Fibroblast of skin of right biceps (primary cell): Measurements from ENCODE around the gene UBC.
"Not testable (repeated sequence)": the region's sequence is repeated elsewhere in the genome, so short reads cannot be mapped to it uniquely, and the experiment has no call there.

Source experiments
- DNase-seq: peaks from one replicate; pipeline ENCODE4 v3.0.0-alpha.2; 2013

Gene UBC

DNA sequence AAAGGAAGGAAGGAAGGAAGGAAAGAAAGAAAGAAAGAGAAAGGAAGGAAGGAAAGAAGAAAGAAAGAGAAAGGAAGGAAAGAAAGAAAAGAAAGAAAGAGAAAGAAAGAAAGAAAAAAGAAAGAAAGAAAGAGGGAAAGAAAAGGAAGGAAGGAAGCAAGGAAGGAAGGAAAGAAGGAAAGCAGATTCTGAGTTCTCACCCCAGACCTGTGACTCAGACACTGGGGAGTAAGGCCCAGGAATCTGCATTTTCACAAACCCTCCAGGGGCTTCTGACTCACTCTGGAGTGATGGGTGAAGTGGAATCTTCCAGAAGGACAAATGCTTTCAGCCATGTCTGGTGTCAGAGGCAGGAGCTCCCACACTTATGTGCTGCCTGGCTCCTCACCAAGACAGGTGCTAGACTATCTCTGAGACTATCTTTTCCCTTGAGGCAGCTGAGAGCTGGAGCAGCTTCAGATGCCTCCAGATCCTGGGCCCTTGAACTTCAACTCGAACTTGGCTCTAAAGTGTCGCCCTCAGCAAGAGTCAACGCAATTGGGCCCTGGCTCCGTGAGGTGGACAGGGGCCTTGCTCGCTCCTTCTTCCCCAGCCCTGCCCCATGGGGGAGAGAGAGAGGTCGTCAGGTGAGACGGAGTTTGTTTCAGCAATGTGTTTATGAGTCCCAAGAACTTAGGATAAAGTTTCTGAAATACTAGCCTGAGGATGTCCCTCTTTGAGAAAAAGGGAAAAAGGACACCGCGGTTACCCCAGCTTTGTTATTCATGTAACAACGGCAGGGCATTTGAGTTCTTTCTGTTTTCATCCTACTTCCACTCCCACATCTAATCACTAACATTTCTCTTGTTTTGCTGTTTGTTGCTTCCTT, 31.0 kb downstream of the UBC start:
- DNase-seq: no peak

DNA sequence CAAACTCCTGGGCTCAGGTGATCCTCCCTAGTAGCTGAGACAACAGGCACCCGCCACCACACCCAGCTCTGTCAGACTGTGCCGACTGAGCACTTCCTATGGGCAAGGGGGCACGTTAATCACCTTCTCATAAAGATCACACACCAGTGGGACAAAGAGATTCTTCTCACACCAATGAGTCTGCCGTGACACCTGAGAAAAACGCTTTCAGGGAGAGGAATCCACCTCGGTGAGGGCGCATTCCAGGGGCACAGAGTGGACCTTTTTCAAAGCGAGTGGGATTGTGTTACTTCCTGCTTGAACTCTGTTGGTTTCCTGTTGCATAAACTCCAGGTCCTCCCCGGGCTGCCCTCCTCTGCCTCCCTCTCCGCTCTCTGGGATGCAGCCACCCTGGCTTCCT, 33.3 kb downstream of the UBC start:
- DNase-seq: no peak

DNA sequence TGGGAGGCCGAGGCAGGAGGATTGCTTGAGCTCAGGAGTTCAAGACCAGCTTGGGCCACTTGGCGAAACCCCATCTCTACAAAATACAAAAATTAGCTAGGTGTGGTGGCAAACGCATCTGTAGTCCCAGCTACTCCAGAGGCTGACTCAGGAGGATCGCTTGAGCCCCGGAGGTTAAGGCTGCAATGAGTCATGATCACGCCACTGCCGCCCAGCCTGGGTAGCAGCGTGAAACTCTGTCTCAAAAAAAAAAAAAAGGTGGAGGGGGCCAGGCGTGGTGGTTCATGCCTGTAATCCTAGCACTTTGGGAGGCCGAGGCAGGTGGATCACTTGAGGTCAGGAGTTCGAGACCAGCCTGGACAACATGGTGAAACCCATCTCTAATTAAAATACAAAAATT, 34.1 kb downstream of the UBC start:
- not testable (repeated sequence) for DNase-seq

DNA sequence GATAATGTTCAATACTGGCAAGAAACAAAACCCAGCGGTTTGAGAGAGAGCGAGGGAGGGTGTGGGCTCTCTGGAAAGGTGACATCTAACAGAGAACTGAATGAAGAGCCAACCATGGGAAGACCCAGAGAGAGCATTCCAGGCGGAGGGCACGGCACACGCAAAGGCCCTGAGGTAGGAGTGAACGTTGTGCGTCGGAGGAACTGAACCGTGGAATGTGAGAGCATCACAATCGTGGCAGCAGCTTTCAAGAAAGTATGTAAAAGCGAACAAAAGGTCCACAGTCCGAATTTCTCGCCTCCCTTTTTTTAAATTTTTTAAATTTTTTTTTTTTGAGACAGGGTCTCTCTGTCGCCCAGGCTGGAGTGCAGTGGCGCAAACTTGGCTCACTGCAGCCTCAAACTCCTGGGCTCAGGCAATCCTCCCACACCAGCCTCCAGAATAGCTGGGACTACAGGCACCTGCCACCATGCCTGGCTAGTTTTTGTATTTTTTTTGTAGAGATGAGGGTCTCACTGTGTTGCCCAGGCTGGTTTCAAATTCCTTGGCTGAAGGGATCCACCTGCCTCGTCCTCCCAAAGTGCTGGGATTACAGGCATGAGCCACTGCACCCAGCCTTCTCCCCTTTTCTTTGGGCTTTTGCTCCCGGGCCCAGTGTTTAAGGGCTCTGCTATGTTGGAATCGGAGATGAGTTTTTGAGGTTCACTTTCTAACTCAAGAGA, 35.5 kb downstream of the UBC start:
- no peak for DNase-seq

DNA sequence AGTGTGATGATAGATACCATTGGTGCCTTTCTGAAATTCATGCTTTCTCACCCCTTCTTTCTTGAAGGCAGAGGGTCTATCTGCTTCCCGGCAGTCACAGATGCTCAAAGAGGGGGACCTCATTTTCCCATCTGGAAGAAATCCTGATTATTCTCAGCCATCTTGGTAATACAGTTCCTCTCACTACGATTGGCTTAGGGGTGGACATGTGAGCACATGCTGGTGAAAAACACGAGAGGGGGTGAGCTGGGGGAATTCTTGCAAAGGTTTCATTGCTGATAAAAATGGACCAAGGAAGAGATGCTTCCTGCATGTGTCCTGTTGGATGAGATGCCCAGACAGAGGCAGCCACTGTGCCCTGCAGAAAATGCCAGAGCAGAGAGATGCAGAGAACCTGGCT, 37.0 kb downstream of the UBC start:
- no peak for DNase-seq

DNA sequence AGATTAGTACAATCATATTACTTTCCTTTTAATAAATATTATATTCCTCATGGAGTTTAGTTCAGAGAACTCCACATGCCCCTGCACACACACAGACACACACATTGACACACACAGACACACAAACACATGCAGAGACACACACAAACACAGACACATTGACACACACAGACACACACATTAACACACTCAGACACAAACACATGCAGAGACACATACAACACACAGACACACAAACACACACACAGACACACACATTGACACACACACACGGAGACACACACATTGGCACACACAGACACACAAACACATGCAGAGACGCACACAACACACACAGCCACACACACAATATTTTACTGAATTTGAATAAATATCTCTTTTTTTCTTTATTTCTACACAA, 38.3 kb downstream of the UBC start:
- no peak for DNase-seq

DNA sequence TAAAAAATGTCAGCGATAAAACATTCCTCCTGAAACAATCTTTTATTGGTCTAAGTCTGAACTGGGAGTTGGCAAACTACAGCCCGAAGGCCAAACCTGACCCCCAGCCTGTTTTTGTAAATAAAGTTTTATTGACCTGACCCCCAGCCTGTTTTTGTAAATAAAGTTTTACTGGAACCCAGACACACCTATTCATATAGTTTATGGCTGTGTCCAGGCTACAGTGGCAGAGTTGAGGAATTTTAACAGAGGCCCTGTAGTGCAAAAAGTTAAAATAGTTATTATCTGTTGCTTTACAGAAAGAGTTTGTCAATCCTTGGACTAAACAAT, 38.7 kb downstream of the UBC start:
- DNase-seq: no peak

DNA sequence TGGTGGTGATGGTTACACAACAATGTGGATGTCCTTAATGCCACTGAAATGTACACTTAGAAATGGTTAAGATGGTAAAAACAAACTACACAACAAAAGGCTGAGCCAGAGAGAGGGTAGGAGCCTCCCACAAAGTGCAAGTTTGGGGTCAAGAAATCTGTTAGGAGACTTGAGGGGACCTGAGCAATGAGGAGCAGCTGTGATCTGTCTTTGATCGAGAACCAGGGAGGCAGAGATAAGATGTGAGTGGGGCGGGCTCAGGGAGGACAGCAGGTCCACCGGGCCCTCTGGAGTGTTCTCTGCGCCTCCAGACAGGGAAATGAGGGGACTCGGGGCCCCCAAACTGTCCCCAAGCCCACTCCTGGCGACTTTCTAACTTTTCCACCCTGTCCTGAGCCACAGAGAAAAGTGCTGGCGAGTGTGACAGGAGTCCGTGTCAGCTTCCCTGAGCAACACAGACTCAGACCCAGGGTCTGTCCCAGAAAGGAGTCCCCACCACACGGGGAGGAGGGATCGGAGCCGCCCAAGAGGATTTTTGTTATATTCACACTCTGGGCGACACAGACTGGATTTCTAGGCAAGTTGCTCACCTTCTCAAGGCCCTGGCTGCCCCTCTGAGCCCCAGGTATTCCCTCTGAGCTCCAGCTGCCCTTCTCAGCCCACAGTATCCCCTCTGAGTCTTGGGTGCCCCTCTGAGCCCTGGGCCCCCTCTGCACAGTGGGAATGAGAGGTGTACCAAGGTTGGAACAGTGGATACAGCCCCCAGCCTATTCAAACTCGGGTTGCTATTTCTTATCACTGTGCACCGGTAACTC, 39.3 kb downstream of the UBC start:
- no peak for DNase-seq

DNA sequence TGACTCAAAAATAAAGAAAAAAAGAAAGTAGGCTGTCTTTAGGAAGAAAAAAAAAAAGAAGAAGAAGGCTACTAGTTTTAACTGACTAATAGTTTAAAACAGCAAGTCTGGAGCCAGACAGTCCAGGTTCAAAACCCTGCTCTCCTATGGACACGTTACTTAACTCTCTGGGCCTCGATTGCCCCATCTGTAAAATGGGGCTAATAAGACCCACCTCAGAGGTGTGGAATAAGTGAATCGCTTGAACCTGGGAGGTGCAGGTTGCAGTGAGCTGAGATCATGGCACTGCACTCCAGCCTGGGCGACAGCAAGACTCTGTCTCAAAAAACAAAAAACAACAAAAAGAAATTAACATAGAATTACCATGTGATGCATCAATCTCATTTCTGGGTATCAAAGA, 40.3 kb downstream of the UBC start:
- DNase-seq: no peak

DNA sequence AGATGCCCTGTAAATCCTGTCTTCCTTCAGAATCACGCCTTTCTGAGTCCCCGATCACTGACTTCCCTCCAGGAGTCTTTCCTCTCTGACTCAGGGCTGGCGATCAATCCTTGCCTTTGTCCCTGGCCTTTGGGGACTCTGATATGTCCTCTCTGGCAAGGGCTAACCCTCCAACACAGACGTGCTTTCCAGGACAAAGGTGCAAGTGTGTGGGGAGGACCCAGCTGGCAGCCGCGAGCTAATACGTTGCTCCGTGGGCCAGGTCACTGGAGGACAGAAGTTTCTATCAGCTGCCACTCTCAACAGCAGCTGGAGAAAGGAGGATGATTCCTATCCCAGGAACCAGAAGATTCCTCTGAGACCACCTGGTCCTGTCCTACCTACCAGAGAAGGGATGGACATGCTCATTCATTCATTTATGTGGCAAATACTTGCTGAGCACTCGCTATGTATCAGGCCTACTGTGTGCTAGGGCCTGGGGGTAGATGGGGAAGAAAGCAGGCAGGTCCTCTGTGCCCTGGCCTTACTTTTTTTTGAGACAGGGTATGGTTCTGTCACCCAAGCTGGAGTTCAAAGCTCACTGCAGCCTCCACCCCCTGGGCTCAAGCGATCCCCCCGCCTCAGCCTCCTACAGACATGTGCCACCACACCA, 42.3 kb downstream of the UBC start:
- DNase-seq: no peak

DNA sequence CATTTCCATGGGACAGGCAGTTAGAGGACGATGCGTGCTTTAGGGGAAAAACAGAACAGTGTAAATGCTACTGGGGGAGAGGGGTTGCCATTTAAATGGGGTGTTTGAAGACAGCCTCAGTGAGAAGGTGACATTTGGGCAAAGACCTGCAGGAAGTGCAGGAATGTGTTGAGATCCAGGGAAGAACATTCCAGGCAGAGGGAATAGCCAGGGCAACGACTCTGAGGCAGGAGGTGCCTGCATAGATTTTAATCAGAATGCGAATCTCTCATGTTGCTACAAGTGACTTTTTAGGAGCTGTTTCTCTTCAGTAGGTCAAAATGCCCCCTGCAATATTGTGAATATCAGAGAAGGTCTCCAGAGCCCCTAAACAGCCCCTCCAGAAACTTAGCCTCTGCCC, 43.2 kb downstream of the UBC start:
- DNase-seq: no peak

DNA sequence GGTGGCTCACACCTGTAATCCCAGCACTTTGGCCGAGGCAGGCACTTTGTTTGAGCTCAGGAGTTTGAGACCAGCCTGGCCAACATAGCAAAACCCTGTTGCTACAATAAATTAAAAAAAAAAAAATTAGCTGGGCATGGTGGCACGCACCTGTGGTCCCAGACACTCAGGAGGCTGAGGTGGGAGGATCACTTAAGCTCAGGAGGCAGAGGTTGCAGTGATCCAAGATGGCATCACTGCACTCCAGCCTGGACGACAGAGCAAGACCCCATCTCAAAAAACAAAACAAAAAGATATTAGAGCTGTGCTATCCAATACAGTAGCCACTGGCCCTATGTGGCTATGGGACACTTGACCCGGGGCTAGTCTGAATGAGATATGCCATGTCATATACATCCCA, 43.9 kb downstream of the UBC start:
- DNase-seq: no peak

DNA sequence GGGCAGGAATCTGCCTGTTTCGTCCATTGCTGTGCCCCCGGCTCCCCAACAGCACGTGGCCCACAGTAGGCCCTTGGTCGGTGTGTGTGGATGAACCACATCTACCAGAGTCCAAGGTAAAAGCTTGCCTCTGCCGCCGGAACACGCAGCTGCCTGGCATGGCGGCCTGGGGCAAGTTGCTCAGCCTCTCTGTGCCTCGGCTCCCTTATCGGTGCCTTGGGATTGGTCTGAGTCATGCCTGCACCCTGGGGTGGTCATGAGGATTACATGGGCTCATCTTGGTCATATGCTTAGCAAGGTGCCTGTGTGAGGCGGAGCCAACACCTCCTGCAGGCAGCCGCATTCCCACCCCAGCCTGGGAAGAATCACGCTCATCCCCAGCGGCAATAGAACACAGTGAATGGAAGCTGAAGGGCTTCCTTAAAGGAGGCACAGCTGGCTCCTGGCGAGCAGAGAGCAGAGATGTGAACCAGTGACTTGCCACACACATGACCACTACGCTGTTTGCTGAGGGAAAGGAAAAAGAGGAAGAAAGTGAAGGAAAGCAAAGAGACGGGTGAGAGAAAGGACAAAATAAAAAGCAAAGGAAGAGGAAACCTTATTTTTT, 45.3 kb downstream of the UBC start:
- no peak for DNase-seq

DNA sequence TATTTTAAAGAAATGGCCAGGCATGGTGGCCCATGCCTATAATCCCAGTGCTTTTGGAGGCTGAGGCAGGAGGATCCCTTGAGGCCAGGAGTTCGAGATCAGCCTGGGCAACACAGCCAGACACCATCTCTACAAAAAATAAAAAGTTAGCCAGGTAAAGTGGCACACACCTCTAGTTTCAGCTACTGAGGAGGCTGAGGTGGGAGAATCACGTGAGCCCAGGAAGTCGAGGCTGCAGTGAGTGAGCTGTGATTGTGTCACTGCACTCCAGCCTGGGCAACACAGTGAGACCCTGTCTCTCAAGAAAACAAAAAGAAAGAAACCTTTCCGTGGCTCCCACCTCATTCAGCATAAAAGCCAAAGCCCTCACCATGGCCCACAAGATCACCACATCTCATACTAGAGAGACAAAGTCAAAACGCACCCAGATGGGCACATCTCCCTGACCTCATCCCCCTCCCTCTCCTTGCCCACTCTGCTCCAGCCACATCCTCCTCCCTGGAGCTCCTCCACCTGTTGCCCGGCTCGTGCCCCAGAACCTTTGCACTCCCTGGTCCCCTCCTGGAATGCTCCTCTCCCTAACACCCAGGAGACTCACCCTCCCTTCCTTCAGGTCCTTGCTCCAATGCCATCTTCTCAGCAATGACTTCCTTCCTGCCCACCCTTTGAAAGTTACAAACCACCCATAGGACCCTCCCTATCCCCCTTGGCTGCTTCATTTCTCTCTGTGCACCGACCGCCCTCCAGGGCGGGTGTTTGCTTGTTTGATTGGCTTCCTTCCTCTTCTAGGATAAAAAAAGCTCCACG, 46.0 kb downstream of the UBC start:
- no peak for DNase-seq

DNA sequence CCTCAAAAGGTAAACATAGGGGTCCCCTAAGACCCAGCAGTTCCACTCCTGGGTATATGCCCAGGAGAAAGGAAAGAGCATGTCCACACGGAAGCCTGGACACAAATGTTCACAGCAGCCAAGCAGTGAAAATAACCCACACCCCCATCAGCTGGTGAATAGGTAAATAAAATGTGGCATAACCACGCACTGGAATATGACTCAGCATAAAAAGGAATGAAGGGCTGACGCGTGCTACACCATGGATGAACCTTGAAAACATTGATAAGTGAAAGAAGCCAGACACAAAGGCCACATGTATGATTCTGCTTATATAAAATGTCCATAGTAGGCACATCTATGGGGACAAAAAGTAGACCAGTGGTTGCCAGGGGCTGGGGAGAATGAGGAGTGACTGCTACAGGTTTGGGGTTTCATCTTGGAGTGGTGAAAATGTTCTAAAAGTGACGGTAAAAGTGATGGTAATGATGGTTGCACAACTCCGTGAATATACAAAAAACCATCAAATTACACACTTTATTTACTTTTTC, 47.0 kb downstream of the UBC start:
- DNase-seq: peak; percentile 71

DNA sequence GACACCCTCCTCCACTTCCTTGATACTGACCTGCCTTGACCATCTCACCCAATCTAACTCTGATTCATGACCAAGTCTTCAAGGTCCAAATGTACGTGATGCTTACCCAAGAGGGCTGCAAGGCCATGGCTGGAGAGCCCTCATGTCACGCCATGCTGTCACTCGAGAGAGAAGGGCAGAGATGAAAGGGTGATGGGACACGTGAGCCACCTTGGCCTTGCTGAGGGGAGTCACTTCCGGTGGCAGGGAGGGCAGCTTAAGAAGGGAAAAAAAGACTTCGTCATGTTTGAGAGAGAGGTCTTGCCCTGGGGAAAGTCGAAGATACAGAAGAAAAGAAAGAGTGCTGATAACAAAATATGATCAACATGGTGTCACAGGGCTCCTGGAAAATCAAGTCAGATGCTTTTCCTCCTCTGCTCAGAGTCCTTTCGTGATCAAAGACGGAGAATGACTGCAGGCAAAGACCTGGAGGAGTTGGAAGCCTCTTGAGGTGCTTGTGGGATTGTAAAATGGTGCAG, 47.5 kb downstream of the UBC start:
- DNase-seq: no peak

DNA sequence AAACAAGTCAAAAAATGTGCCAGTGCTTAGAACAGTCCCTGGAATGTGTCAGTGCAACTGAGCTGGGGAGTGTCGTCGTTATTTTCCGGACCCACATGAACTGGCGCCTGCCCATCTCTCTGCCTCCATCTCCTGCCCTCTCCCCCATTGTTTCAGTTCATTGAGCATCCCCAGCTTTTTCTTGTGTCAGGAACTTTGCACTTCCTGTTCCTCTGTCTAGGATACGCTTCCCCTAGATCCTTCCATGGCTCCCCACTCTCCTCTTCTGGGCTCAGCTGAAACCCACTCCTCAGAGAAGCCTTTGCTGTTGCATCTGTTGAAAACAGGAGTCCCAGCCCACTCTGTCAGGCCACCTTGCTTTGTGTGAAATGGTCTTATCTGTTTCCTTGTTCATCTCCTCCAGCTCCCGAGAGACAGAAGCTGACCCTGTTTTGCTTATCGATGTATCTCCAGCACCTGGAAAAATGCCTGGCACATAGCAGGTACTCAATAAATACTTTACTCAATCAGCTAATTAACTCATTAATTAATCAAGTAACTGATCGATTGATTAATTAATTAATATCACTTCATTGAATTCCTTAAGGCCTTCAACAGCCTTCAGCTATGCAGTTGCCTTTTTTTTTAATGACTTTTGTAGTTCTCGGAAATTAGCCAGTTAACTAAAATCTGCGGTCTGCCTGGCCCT, 48.1 kb downstream of the UBC start:
- no peak for DNase-seq

DNA sequence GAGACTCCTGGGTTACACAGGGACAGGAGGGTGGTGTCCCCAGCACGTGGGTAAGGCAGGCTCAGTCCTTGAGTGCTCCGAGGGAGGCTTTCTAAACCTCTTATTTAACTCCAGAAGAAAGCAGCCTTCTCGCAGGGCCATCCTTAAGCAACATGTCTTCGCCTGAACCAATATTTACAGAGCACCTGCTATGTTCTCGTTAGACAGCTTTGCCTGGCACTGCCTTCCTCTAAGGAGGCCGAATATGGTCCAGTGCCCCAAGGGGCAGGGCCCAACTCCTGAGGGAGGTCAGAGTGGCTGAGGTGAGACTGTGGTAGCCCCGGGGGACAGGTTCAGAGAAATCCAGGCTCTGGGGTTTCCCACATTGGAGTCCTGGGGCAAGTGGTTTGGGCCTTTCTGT, 48.7 kb downstream of the UBC start:
- DNase-seq: no peak

DNA sequence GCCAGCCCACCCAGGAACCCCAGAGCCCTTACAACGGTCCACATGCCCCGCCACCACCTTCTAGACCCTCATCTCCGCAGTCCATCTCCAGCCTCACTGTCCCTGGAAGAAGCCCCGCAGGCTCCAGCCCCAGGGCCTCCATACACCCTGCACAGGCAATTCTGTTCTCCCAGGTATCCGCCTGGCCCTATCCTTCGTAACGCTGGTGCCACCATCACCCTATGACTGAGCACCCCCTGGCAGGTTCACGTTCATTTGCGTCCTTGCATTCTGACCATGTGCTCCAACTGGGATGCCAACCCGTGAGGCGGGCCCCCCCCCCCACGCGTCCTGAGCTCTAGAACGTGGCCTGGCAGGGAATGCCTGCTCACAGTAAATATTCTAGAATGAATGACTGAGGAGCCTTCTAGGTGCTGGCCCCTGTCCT, 50.1 kb downstream of the UBC start:
- no peak for DNase-seq

DNA sequence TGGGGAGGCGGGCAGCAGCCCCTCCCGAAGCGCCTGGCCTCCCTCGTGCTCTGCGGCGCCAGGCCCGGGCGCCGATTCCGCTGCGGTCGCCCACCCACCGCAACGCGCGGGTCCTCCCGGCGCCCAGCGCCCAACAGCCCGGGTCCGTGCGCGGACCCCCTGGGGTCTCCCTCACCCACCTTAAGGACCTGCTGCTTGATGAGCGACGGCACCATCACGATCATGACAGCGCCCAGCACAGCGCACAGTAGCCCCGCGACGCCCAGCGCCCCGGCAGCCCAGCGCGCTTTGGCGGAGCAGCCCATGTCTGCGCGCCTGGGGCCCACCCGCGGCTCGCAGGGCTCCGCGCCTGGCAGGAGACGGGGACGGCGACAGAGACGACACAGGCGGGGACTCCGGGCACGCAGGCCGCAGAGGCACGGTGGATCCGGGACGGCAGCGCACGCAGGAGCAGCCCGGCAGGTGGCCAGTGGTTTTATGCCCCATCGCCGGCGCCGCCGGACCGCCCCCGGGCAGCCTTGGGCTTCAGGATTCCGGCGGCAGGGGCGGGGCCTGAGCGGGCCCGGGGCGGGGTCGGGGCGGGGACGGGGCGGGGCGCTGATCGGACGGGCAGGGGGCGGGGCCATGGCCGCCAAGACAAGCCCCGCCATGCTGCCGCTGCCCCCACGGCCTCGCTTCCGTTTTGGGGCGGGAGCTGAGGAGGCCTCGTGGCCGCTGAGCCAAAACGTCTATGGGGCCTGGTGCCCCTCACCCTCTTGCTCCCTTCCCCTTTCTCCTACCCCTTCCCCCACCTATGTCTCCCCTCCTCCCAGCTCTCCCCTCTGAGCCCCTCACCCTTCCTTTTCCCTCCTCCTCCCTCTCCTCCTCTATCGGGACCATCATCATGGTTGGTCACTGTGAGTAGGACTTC, 50.8 kb downstream of the UBC start, which contains the start of gene SCARB1:
TSS of gene SCARB1 (minus strand) at position 449 of the 910 bp plus-strand sequence. CDS start at position 305, 144 bp downstream.
- peak; percentile 82 for DNase-seq
